GM12865 (cell line): ENCODE data around the gene HOATZ.

ENCODE experiments used
- DNase-seq: peaks from one replicate; pipeline ENCODE4 v3.0.0; 2010; ENCODE audit warnings: low read depth
- H3K4me3 ChIP-seq: 2 replicates; pipeline ENCODE4 v1.5.1; 2011; ENCODE audit warnings: mild to moderate bottlenecking, low read depth, low read length, control low read depth
- CTCF ChIP-seq: IDR thresholded peaks from 2 replicates; pipeline ENCODE4 v1.5.1; 2011; ENCODE audit warnings: low read length, control low read depth, low read depth, inconsistent platforms; ENCODE audit not compliant: insufficient read depth; ENCODE audit errors: missing control alignments

HOATZ gene

DNA sequence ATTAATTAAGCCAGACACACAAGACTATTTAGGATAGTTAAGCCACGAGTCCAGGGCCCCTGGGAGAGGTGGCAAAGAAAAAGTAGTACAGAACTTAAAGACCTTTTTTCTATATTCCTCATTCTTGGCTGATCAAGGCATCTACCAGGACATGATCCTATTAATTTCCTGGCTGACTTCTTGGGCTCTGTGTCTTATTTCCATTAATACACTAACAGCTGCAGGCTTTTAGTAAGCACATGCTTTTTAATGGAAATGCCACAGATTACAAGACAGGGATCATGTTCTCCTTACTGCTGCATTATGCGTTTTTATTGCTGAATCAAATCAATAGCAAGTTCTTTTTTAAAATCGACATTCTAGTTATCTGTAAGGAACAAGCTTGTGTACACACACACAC, 37.6 kb upstream of the HOATZ start:
- no peak overlapping the region for H3K4me3 ChIP-seq
- DNase-seq: no peak
- TF ChIP-seq CTCF: no peak

DNA sequence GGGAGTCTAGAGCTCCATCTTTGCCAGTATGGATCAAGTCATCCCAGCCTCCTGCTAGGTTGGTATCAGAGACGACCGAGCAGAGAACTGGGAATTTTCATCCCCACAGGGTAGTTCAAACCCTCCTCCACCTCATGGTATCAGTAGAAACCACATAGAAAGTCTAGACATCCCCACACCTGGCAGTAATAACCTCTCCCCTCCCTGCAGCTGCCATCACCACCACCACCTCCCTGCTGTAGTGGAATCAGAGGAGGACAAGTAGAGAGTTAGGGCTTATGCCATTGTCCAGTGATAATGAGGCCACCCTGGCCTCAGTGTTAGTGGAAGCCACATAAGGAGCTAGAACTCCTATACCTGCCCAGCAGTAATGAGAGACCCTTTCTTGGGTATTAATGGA, 36.7 kb upstream of the HOATZ start:
- no peak for DNase-seq
- no peak overlapping the region for H3K4me3 ChIP-seq
- TF ChIP-seq CTCF: no peak

- H3K4me3 ChIP-seq: no peak overlapping the region
- no peak for TF ChIP-seq CTCF
- DNase-seq: no peak
Observed at GRCh38 chr11:111479666-111480065, 34.9 kb upstream of the HOATZ start.

- H3K4me3 ChIP-seq: no peak overlapping the region
- TF ChIP-seq CTCF: no peak
- DNase-seq: no peak
Observed at GRCh38 chr11:111483431-111483830, 31.1 kb upstream of the HOATZ start.

- no peak for DNase-seq
- H3K4me3 ChIP-seq: no peak overlapping the region
- no peak for TF ChIP-seq CTCF
Observed at GRCh38 chr11:111490496-111490895, 24.1 kb upstream of the HOATZ start.

- no peak overlapping the region for H3K4me3 ChIP-seq
- DNase-seq: no peak
- TF ChIP-seq CTCF: no peak
Observed at GRCh38 chr11:111494040-111494439, 20.5 kb upstream of the HOATZ start.

GRCh38 chr11:111499483-111499882, 15.1 kb upstream of the HOATZ start:
- no peak overlapping the region for H3K4me3 ChIP-seq
- TF ChIP-seq CTCF: no peak
- DNase-seq: no peak
